Measurements from ENCODE around the gene DYNLL1. TPM values are rescaled to one million over a fixed set of nuclear protein-coding genes. Genes with fewer than 3 reads are reported as not detected.

The DYNLL1 gene
- total and polyA plus RNA-seq, 2 of the 13 experiments (the other 11 are each of a cell fraction or from before 2014, with no cell fraction given) = 271 to 294 TPM

DNA sequence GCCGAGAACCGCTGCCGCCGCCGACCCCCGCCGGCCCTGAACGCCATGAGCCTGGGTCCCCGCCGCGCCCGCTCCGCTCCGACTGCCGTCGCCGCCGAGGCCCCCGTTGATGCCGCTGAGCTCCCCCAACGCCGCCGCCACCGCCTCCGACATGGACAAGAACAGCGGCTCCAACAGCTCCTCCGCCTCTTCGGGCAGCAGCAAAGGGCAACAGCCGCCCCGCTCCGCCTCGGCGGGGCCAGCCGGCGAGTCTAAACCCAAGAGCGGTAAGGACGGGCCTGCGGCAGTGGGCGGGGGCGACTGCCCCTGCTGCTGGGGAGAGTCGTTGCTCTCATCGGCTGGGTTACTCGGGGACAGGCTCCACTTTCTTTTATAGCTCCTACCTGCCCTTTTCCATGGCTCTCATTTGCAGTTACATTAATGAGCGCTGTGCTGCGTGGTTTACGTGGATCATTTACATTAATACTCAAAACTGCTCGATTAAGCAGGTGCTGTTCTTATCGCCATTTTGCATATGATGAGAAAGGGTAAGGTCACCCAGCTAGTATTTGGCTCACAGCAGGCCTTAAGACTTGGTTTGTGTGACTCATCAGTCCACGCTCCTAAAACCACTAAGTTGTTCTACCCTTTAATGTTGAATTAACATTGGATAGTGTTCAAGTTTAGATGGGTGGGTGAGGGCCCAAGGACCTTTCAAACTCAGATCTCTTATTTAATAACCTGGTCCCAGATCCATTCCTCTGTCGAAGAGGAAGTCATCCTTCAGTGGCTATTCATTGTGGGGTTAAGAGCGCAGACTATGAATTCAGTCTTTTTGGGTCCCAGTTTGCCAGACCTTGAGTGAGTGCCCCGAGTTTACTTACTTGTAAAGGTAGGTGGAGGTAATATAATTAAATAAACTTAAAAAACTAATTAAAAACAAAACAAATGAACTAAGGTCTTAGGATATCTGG is 39.1 kb downstream of the DYNLL1 start (continued):
- TF ChIP-seq MEF2D (CRISPR knock-in tag; IDR thresholded peaks at IDR 0.05) = no peak
- TF ChIP-seq SALL2 (CRISPR knock-in tag; IDR thresholded peaks at IDR 0.05) = no peak
- TF ChIP-seq NCOR1 (IDR thresholded peaks at IDR 0.05; ENCODE audit: borderline replicate concordance, low read length) = no peak
- TF ChIP-seq ZNF724P (CRISPR knock-in tag; IDR thresholded peaks at IDR 0.05; ENCODE audit: borderline replicate concordance) = no peak
- no peak for TF ChIP-seq PLRG1 (conservative IDR thresholded peaks at IDR 0.05)
- no peak for TF ChIP-seq ZFYVE20 (CRISPR knock-in tag; IDR thresholded peaks at IDR 0.05; ENCODE audit: borderline replicate concordance, low read depth)
- peak; percentile 80; the same call in 1 of the 2 replicates for TF ChIP-seq KMT2A (CRISPR knock-in tag; IDR thresholded peaks at IDR 0.05)
- TF ChIP-seq, protein P1, sequence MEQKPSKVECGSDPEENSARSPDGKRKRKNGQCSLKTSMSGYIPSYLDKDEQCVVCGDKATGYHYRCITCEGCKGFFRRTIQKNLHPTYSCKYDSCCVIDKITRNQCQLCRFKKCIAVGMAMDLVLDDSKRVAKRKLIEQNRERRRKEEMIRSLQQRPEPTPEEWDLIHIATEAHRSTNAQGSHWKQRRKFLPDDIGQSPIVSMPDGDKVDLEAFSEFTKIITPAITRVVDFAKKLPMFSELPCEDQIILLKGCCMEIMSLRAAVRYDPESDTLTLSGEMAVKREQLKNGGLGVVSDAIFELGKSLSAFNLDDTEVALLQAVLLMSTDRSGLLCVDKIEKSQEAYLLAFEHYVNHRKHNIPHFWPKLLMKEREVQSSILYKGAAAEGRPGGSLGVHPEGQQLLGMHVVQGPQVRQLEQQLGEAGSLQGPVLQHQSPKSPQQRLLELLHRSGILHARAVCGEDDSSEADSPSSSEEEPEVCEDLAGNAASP (CRISPR knock-in tag; IDR thresholded peaks at IDR 0.05; ENCODE audit: borderline replicate concordance) = peak; percentile 69; the same call in 1 of the 2 replicates
- TF ChIP-seq MAZ (IDR thresholded peaks at IDR 0.05; ENCODE audit: borderline replicate concordance, low read depth, low read length) = no peak
- 0 out of 2 replicates have a peak, but pooled peaks have one; percentile 41 for TF ChIP-seq MAZ (CRISPR knock-in tag; IDR thresholded peaks at IDR 0.05; ENCODE audit: low read depth)
- TF ChIP-seq, protein P2, sequence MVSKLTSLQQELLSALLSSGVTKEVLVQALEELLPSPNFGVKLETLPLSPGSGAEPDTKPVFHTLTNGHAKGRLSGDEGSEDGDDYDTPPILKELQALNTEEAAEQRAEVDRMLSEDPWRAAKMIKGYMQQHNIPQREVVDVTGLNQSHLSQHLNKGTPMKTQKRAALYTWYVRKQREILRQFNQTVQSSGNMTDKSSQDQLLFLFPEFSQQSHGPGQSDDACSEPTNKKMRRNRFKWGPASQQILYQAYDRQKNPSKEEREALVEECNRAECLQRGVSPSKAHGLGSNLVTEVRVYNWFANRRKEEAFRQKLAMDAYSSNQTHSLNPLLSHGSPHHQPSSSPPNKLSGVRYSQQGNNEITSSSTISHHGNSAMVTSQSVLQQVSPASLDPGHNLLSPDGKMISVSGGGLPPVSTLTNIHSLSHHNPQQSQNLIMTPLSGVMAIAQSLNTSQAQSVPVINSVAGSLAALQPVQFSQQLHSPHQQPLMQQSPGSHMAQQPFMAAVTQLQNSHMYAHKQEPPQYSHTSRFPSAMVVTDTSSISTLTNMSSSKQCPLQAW (CRISPR knock-in tag; IDR thresholded peaks at IDR 0.05) = no peak
- no peak for TF ChIP-seq NFE2L2 (IDR thresholded peaks at IDR 0.05; ENCODE audit: low read length)
- TF ChIP-seq MTA3 (CRISPR knock-in tag; IDR thresholded peaks at IDR 0.05) = no peak
- TF ChIP-seq ZNF33B (CRISPR knock-in tag; IDR thresholded peaks at IDR 0.05) = no peak
- no peak for TF ChIP-seq ZNF703 (CRISPR knock-in tag; IDR thresholded peaks at IDR 0.05; ENCODE audit: borderline replicate concordance)
- TF ChIP-seq MYC (CRISPR knock-in tag; IDR thresholded peaks at IDR 0.05; ENCODE audit: borderline replicate concordance) = 0 out of 2 replicates have a peak, but pooled peaks have one; percentile 19
- no peak for TF ChIP-seq ZNF761 (CRISPR knock-in tag; conservative IDR thresholded peaks at IDR 0.05)
- TF ChIP-seq ZNF556 (CRISPR knock-in tag; IDR thresholded peaks at IDR 0.05; ENCODE audit: borderline replicate concordance) = no peak
- peak; percentile 25; the same call in 1 of the 2 replicates for TF ChIP-seq ZNF777 (CRISPR knock-in tag; IDR thresholded peaks at IDR 0.05)
- no peak for TF ChIP-seq ZNF24 (IDR thresholded peaks at IDR 0.05)
- no peak for TF ChIP-seq HMG20B (CRISPR knock-in tag; conservative IDR thresholded peaks at IDR 0.05)
- TF ChIP-seq SRY (CRISPR knock-in tag; IDR thresholded peaks at IDR 0.05) = no peak
- TF ChIP-seq ZNF30 (CRISPR knock-in tag; IDR thresholded peaks at IDR 0.05) = no peak
- TF ChIP-seq, protein P3, sequence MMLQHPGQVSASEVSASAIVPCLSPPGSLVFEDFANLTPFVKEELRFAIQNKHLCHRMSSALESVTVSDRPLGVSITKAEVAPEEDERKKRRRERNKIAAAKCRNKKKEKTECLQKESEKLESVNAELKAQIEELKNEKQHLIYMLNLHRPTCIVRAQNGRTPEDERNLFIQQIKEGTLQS (CRISPR knock-in tag; IDR thresholded peaks at IDR 0.05) = no peak
- no peak for TF ChIP-seq SMAD3 (CRISPR knock-in tag; IDR thresholded peaks at IDR 0.05)
- TF ChIP-seq ZNF644 (CRISPR knock-in tag; IDR thresholded peaks at IDR 0.05; ENCODE audit: low read depth) = no peak
- no peak for TF ChIP-seq KLF13 (CRISPR knock-in tag; IDR thresholded peaks at IDR 0.05)
- TF ChIP-seq ZNF550 (CRISPR knock-in tag; IDR thresholded peaks at IDR 0.05; ENCODE audit: borderline replicate concordance) = no peak
- peak; percentile 63; the same call in 1 of the 2 replicates for TF ChIP-seq HIVEP1 (CRISPR knock-in tag; IDR thresholded peaks at IDR 0.05)
- no peak for TF ChIP-seq MEIS2 (CRISPR knock-in tag; IDR thresholded peaks at IDR 0.05)
